Mesothelial cell of epicardium (in vitro differentiated cells): ENCODE data around the gene DMRT1. TPM values are rescaled to one million over a fixed set of nuclear protein-coding genes. Genes with fewer than 3 reads are reported as not detected.

Experiments used
- DNase-seq, 2 experiments: peaks; one replicate each; pipeline ENCODE4 v3.0.0; 2021; ENCODE audit warnings: low spot score in 2 of 2; ENCODE audit not compliant: unreplicated experiment in 2 of 2
- H3K27ac Mint-ChIP-seq: 2 replicates; pipeline ENCODE4 v1.8.0; 2021; ENCODE audit warnings: mixed read lengths
- H3K27me3 Mint-ChIP-seq: 2 replicates; pipeline ENCODE4 v1.8.0; 2021; ENCODE audit warnings: low read depth, mixed read lengths
- H3K36me3 Mint-ChIP-seq: 2 replicates; pipeline ENCODE4 v1.8.0; 2021; ENCODE audit warnings: mixed read lengths
- H3K4me1 Mint-ChIP-seq: 2 replicates; pipeline ENCODE4 v1.8.0; 2021; ENCODE audit warnings: mixed read lengths
- H3K4me3 Mint-ChIP-seq: 2 replicates; pipeline ENCODE4 v1.8.0; 2021; ENCODE audit warnings: mild to moderate bottlenecking, moderate library complexity, mixed read lengths
- H3K9me3 Mint-ChIP-seq: 2 replicates; pipeline ENCODE4 v1.8.0; 2021; ENCODE audit warnings: mixed read lengths
- CTCF ChIP-seq: fragments of 200-600 bp; sonication (generic); IDR thresholded peaks from one replicate; pipeline ENCODE4 v1.5.0; 2021; ENCODE audit warnings: antibody characterized with exemption; ENCODE audit not compliant: unreplicated experiment
- total RNA-seq: library from RNA; stranded (reverse); gene quantifications from 3 replicates; pipeline ENCODE4 v1.2.1, GENCODE V29; 2021

DMRT1 gene
- total RNA-seq, 1 donor from 2014 or later, result not detected

- Mint-ChIP-seq H3K36me3 (peaks cover 8% of the 10 kb centered on the region), H3K4me3 (no peak overlapping the region), H3K27me3 (peaks cover 8% of the 10 kb centered on the region), H3K9me3 (peaks cover 23% of the 10 kb centered on the region), H3K4me1 (peaks cover 12% of the 10 kb centered on the region), H3K27ac (no peak overlapping the region)
- no peak for TF ChIP-seq CTCF
- no peak for DNase-seq
These were observed 101.5 kb downstream of the DMRT1 start for GRCh38 chr9:942805-943580.

GRCh38 chr9:947985-948384 lies 106.5 kb downstream of the DMRT1 start:
- no peak for DNase-seq
- H3K36me3 Mint-ChIP-seq, result no peaks in the 10 kb centered on the region
- H3K9me3 Mint-ChIP-seq, result peaks cover 4% of the 10 kb centered on the region
- H3K4me1 Mint-ChIP-seq, result peaks cover 17% of the 10 kb centered on the region
- no peak overlapping the region for H3K27ac Mint-ChIP-seq
- H3K27me3 Mint-ChIP-seq, result peaks cover 5% of the 10 kb centered on the region
- no peak overlapping the region for H3K4me3 Mint-ChIP-seq
- TF ChIP-seq CTCF, result no peak

- no peak for DNase-seq
- no peaks in the 10 kb centered on the region for H3K36me3 Mint-ChIP-seq
- no peak overlapping the region for H3K27ac Mint-ChIP-seq
- peaks cover 4% of the 10 kb centered on the region for H3K9me3 Mint-ChIP-seq
- no peak for TF ChIP-seq CTCF
- H3K4me1 Mint-ChIP-seq, result peaks cover 14% of the 10 kb centered on the region
- no peak overlapping the region for H3K4me3 Mint-ChIP-seq
- peaks cover 5% of the 10 kb centered on the region for H3K27me3 Mint-ChIP-seq
These were observed 107.0 kb downstream of the DMRT1 start for GRCh38 chr9:948497-948896.

GRCh38 chr9:950139-950538 lies 108.6 kb downstream of the DMRT1 start:
- no peak overlapping the region for H3K27ac Mint-ChIP-seq
- TF ChIP-seq CTCF, result no peak
- no peaks in the 10 kb centered on the region for H3K36me3 Mint-ChIP-seq
- peaks cover 13% of the 10 kb centered on the region for H3K4me1 Mint-ChIP-seq
- H3K27me3 Mint-ChIP-seq, result peaks cover 3% of the 10 kb centered on the region
- peaks cover 4% of the 10 kb centered on the region for H3K9me3 Mint-ChIP-seq
- DNase-seq, result no peak
- no peak overlapping the region for H3K4me3 Mint-ChIP-seq

GRCh38 chr9:952546-952945 lies 111.0 kb downstream of the DMRT1 start:
- no peak overlapping the region for H3K27ac Mint-ChIP-seq
- peaks cover 9% of the 10 kb centered on the region for H3K27me3 Mint-ChIP-seq
- peaks cover 8% of the 10 kb centered on the region for H3K4me1 Mint-ChIP-seq
- peaks cover 4% of the 10 kb centered on the region for H3K9me3 Mint-ChIP-seq
- no peak for DNase-seq
- H3K4me3 Mint-ChIP-seq, result no peak overlapping the region
- no peak for TF ChIP-seq CTCF
- no peaks in the 10 kb centered on the region for H3K36me3 Mint-ChIP-seq

- Mint-ChIP-seq H3K36me3 (no peaks in the 10 kb centered on the region), H3K27ac (no peak overlapping the region), H3K4me3 (no peak overlapping the region), H3K27me3 (peaks cover 43% of the 10 kb centered on the region), H3K4me1 (peaks cover 21% of the 10 kb centered on the region), H3K9me3 (no peaks in the 10 kb centered on the region)
- no peak for DNase-seq
- TF ChIP-seq CTCF, result no peak
These were observed 117.6 kb downstream of the DMRT1 start for GRCh38 chr9:959105-959504.
